Measurements from ENCODE around the gene TMC2. TPM values are rescaled to one million over a fixed set of nuclear protein-coding genes. Genes with fewer than 3 reads are reported as not detected.
A peak's percentile ranks its signal among the peaks of the same experiment; 100 is the strongest.

The TMC2 gene
- polyA plus RNA-seq, 2 of the 4 experiments (the other 2 are of a cell fraction), result not detected

DNA sequence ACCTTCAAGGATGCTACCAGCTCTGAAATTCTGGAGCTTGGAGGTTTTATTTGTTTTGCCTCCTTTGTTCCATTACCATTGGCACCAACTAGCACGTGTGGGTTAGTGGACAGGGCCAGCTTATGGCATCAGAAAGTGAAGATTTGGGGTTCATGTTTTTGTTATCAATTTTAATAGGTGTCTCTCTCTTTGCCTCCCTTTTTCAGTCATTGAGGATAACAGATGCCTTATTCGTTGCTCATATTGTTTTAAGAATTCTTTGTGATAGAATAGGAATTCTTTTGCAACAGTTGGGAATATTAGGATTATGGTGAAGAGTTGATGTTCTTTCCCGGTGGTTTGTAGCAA lies 22.9 kb downstream of the TMC2 start:
- H3K4me3 ChIP-seq, result peak overlapping the region; percentile 18; the same call in 1 of the 3 replicates
- DNase-seq (ENCODE audit: low read depth in 1 of 2, low spot score in 1 of 2) (no peak), FAIRE-seq (peak; percentile 84), ATAC-seq (no peak)
- peak overlapping the region; percentile 55 for H3K4me2 ChIP-seq
- no peaks in the 10 kb centered on the region for H3K9me3 ChIP-seq
- POLR2A ChIA-PET, result no interaction called here
- TF ChIP-seq, protein P1, sequence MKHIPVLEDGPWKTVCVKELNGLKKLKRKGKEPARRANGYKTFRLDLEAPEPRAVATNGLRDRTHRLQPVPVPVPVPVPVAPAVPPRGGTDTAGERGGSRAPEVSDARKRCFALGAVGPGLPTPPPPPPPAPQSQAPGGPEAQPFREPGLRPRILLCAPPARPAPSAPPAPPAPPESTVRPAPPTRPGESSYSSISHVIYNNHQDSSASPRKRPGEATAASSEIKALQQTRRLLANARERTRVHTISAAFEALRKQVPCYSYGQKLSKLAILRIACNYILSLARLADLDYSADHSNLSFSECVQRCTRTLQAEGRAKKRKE (CRISPR knock-in tag; IDR thresholded peaks at IDR 0.05; ENCODE audit: low read depth), result no peak
- TF ChIP-seq HDAC2 (IDR thresholded peaks at IDR 0.05) (no peak), NFE2L2 (conservative IDR thresholded peaks at IDR 0.05; ENCODE audit: low read length) (no peak), BHLHE40 (IDR thresholded peaks at IDR 0.05; ENCODE audit: low read depth, low read length) (no peak)
- no peaks in the 10 kb centered on the region for H3K4me1 ChIP-seq
- CTCF ChIA-PET, result interaction anchor here (0.6 to 1.4 kb wide), 4 partner anchors 11 to 38 kb away, joined by 3 to 6 read pairs (median 3); no protein-coding TSS in a partner anchor
- no peak overlapping the region for H3K27ac ChIP-seq
- WGBS (ENCODE audit: missing lambda C conversion rate), result 19% methylated on average over 3 of the region's 3 CpGs

DNA sequence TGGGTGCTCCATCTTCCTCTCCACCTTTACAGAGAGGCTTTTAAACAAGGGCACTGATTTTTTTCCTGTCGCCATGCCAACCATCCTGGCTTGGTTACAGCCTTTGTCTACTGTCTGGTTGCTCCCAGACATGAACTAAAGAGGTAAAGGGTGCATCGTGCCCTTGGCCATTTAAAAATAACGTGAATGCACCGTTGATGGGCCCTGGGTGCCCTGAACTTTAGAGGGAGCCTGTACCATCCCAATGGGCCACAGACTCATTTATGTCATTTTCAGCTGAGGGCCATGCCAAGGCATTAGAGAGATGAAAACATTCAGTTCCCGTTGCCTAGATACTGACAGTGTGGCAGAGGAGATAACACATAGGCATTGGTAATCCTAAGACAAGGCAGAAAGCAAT lies 23.3 kb downstream of the TMC2 start:
- no peak for DNase-seq (ENCODE audit: low read depth in 1 of 2, low spot score in 1 of 2)
- CTCF ChIA-PET, result interaction anchor here (0.9 to 2.6 kb wide), 3 partner anchors 12 to 38 kb away, joined by 3 to 9 read pairs (median 6); no protein-coding TSS in a partner anchor
- Histone ChIP-seq H3K4me3 (no peak overlapping the region), H3K27ac (no peak overlapping the region), H3K4me1 (no peaks in the 10 kb centered on the region), H3K9me3 (no peaks in the 10 kb centered on the region), H3K4me2 (no peak overlapping the region)
- ATAC-seq, result no peak; a peak in 1 of 6 replicates
- WGBS (ENCODE audit: missing lambda C conversion rate), result 33% methylated on average over 5 of the region's 5 CpGs
- TF ChIP-seq, protein P2, sequence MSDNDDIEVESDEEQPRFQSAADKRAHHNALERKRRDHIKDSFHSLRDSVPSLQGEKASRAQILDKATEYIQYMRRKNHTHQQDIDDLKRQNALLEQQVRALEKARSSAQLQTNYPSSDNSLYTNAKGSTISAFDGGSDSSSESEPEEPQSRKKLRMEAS (IDR thresholded peaks at IDR 0.05), result no peak
- TF ChIP-seq FOSL2 (IDR thresholded peaks at IDR 0.05), result no peak
- no peak for TF ChIP-seq FOSL2 (CRISPR knock-in tag; IDR thresholded peaks at IDR 0.05)
- TF ChIP-seq MAZ (IDR thresholded peaks at IDR 0.05; ENCODE audit: borderline replicate concordance, low read depth, low read length), result no peak
- TF ChIP-seq RARB (CRISPR knock-in tag; IDR thresholded peaks at IDR 0.05), result no peak
- TF ChIP-seq, protein P3, sequence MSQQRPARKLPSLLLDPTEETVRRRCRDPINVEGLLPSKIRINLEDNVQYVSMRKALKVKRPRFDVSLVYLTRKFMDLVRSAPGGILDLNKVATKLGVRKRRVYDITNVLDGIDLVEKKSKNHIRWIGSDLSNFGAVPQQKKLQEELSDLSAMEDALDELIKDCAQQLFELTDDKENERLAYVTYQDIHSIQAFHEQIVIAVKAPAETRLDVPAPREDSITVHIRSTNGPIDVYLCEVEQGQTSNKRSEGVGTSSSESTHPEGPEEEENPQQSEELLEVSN (IDR thresholded peaks at IDR 0.05; ENCODE audit: borderline replicate concordance, low read depth), result no peak
- TF ChIP-seq HOXB13 (CRISPR knock-in tag; IDR thresholded peaks at IDR 0.05; ENCODE audit: low read depth), result no peak
- no peak for TF ChIP-seq BHLHE40 (IDR thresholded peaks at IDR 0.05; ENCODE audit: low read depth, low read length)
- no peak for TF ChIP-seq RFX5 (IDR thresholded peaks at IDR 0.05)
- no peak for TF ChIP-seq RNF2 (IDR thresholded peaks at IDR 0.05; ENCODE audit: borderline replicate concordance, low read depth)
- no peak for TF ChIP-seq RAD21 (conservative IDR thresholded peaks at IDR 0.05 in 1 of 2, IDR thresholded peaks at IDR 0.05 in 1 of 2)
- TF ChIP-seq POLR2AphosphoS2 (conservative IDR thresholded peaks at IDR 0.05; ENCODE audit: low read length), result no peak
- no peak for TF ChIP-seq TP53 (CRISPR knock-in tag; IDR thresholded peaks at IDR 0.05)
- TF ChIP-seq CHD4 (IDR thresholded peaks at IDR 0.05; ENCODE audit: borderline replicate concordance), result no peak
- FAIRE-seq, result no peak
- POLR2A ChIA-PET, result no interaction called here

DNA sequence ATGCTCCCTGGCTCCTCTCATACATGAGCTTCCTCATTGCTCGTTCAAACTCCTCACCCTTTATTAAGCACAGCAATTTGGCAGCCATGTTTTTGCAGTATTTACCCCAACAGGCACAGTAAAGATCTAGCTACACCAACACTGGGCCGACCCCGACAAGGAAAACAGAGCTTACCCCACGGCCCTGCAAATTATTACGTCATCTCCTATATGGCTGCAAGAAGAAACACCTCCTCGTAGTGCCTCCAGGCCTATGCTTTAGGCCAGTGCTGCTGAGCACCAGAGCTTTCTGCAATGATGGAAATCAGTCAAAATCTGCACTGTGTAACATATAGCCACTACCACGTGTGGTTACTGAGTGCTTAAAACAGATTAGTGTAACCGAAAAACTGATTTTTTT lies 26.7 kb downstream of the TMC2 start:
- ChIA-PET CTCF (interaction anchor here (0.9 to 1.4 kb wide), 3 partner anchors 13 to 74 kb away, joined by 3 to 4 read pairs (median 4); no protein-coding TSS in a partner anchor), POLR2A (no interaction called here)
- no peaks in the 10 kb centered on the region for H3K4me1 ChIP-seq
- no peak overlapping the region for H3K4me2 ChIP-seq
- 46% methylated on average over 8 of the region's 8 CpGs for WGBS (ENCODE audit: missing lambda C conversion rate)
- no peak for DNase-seq (ENCODE audit: low read depth in 1 of 2, low spot score in 1 of 2)
- no peak for FAIRE-seq
- H3K4me3 ChIP-seq, result no peak overlapping the region
- no peak overlapping the region for H3K27ac ChIP-seq
- H3K9me3 ChIP-seq, result no peaks in the 10 kb centered on the region
- ATAC-seq, result no peak
- TF ChIP-seq CHD4 (IDR thresholded peaks at IDR 0.05; ENCODE audit: borderline replicate concordance) (no peak), ZNF302 (CRISPR knock-in tag; IDR thresholded peaks at IDR 0.05) (no peak)

DNA sequence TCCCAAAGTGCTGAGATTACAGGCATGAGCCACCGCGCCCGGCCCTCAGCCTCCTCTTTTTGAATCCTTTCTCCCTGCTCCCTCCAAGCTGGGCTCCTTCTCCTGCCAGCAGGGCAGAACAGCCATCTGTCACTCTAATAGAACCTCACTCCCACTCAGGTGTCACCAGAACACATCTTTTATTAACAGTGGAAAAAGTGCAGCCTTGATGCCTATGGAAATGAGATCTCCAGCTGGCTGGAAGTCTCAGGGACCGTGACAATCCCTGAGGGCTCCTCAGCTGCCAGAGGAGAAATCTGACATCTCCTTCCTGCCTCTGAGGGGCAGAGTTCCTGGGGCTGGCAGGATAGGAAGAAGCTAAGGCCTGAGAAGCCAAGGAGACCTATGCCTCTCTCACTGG lies 28.0 kb downstream of the TMC2 start:
- Histone ChIP-seq H3K9me3 (no peaks in the 10 kb centered on the region), H3K4me2 (no peak overlapping the region), H3K4me1 (no peaks in the 10 kb centered on the region), H3K4me3 (no peak overlapping the region), H3K27ac (no peak overlapping the region)
- DNase-seq (ENCODE audit: low read depth in 1 of 2, low spot score in 1 of 2) (no peak), ATAC-seq (peak in 1 of 2 experiments; percentile 52; a peak in 3 of 6 replicates), FAIRE-seq (no peak)
- CTCF ChIA-PET, result interaction anchor here (0.7 to 2.0 kb wide), 7 partner anchors 17 to 112 kb away, joined by 3 to 6 read pairs (median 3); no protein-coding TSS in a partner anchor
- POLR2A ChIA-PET, result no interaction called here
- 73% methylated on average over 4 of the region's 4 CpGs for WGBS (ENCODE audit: missing lambda C conversion rate)
- TF ChIP-seq EP300 (IDR thresholded peaks at IDR 0.05) (no peak), RNF2 (IDR thresholded peaks at IDR 0.05; ENCODE audit: borderline replicate concordance, low read depth) (no peak), FOSL2 (IDR thresholded peaks at IDR 0.05) (no peak), FOSL2 (CRISPR knock-in tag; IDR thresholded peaks at IDR 0.05) (no peak), ESRRA (IDR thresholded peaks at IDR 0.05; ENCODE audit: borderline replicate concordance, low read length) (no peak), PHF8 (IDR thresholded peaks at IDR 0.05; ENCODE audit: borderline replicate concordance, low read depth) (no peak), MAZ (IDR thresholded peaks at IDR 0.05; ENCODE audit: borderline replicate concordance, low read depth, low read length) (no peak), HOXA7 (CRISPR knock-in tag; IDR thresholded peaks at IDR 0.05) (no peak), NR3C1 (IDR thresholded peaks at IDR 0.05) (no peak), CEBPB (IDR thresholded peaks at IDR 0.05) (no peak)
- TF ChIP-seq, protein P1 (CRISPR knock-in tag; IDR thresholded peaks at IDR 0.05; ENCODE audit: low read depth), result no peak
- TF ChIP-seq, protein P4, sequence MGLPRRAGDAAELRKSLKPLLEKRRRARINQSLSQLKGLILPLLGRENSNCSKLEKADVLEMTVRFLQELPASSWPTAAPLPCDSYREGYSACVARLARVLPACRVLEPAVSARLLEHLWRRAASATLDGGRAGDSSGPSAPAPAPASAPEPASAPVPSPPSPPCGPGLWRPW (IDR thresholded peaks at IDR 0.05), result no peak
- TF ChIP-seq, protein P5, sequence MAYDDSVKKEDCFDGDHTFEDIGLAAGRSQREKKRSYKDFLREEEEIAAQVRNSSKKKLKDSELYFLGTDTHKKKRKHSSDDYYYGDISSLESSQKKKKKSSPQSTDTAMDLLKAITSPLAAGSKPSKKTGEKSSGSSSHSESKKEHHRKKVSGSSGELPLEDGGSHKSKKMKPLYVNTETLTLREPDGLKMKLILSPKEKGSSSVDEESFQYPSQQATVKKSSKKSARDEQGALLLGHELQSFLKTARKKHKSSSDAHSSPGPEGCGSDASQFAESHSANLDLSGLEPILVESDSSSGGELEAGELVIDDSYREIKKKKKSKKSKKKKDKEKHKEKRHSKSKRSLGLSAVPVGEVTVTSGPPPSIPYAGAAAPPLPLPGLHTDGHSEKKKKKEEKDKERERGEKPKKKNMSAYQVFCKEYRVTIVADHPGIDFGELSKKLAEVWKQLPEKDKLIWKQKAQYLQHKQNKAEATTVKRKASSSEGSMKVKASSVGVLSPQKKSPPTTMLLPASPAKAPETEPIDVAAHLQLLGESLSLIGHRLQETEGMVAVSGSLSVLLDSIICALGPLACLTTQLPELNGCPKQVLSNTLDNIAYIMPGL (CRISPR knock-in tag; IDR thresholded peaks at IDR 0.05; ENCODE audit: borderline replicate concordance), result no peak
